GM10248 (cell line): ENCODE measurements around the gene FBXW12.
"Not testable (repeated sequence)": the region's sequence is repeated elsewhere in the genome, so short reads cannot be mapped to it uniquely, and the experiment has no call there.

Experiments used
- CTCF ChIA-PET: fragments of 300-600 bp; sonication (Branson Sonifier 250); formaldehyde crosslinking; extraction: SDS; loops from one replicate; lab custom pipeline; 2021; ENCODE audit warnings: antibody characterized with exemption; lab: Yijun Ruan, JAX
- POLR2A ChIA-PET: fragments of 350-650 bp; sonication (Branson Sonifier 250); formaldehyde crosslinking; extraction: SDS; loops from one replicate; lab custom pipeline; 2020; ENCODE audit warnings: antibody characterized with exemption; lab: Yijun Ruan, JAX
- DNase-seq: peaks from one replicate; pipeline ENCODE4 v3.0.0; 2012; ENCODE audit errors: extremely low spot score
- TF ChIP-seq, protein P1 (sequence below): IDR thresholded peaks from 2 replicates; pipeline ENCODE4 v1.5.1; 2012; ENCODE audit warnings: mild to moderate bottlenecking, low read depth; ENCODE audit errors: extremely low read depth, missing control alignments, control extremely low read depth

Gene FBXW12, protein sequence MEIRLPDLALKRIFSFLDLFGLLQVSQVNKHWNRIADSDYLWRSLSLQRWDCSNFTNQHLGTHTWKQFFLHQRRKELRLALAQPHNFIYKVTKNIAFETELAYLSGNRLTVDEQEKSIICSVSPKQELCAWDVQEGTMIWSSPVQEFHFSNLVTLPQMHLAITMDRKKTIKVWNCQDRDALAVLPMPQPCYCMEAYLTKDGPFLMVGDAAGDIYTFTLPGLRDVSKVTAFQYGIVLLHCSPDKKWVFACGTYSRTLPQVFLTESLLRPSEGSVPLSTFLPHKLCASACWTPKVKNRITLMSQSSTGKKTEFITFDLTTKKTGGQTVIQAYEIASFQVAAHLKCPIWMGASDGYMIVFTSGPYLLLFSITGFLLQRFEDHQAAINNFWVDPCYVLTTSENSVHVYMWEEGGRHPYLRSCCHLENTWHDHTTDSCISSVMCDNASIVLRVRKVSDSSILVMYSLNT

DNA sequence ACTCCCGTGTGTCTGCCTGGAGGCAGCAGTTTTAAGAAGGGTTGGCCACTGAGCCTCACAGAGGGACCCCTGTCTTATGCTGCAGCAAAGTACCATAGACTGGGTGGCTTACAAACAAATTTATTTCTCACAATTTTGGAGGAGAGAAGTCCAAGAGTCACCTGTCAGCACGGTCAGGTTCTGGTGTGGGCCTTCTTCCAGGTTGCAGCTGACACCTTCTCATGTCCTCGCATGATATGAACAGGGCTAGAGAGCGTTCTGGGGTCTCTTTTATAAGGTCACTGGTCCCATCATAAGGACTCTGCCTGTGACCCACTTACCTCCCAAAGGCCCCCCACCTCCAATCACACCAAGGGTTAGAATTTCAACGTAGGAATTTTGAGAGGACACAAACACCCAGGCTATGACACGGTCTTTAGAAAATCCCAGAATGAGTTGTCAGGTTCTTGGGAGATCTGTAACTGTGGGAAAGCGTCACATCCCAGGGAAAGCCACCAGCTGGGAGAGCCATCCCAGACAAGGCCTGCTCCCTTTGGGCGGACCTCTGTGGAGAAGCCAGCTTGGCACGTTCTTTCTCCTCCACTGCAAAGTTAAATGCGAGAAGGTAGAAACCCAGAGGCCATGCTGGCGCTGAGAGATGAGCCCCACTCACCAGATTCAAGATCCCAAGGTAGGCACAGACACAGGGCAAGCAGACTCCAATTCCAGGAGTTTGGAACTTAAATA lies at the start of gene FBXW12:
Gene FBXW12 (plus strand): TSS at position 569 of the 726 bp plus-strand sequence. CDS start 549 bp downstream, outside the sequence.
- ChIA-PET CTCF (interaction anchor here (1.3 to 1.5 kb wide), 2 partner anchors 28 to 64 kb away, joined by 5 read pairs; no protein-coding TSS in a partner anchor), POLR2A (no interaction called here)
- TF ChIP-seq, protein P1, sequence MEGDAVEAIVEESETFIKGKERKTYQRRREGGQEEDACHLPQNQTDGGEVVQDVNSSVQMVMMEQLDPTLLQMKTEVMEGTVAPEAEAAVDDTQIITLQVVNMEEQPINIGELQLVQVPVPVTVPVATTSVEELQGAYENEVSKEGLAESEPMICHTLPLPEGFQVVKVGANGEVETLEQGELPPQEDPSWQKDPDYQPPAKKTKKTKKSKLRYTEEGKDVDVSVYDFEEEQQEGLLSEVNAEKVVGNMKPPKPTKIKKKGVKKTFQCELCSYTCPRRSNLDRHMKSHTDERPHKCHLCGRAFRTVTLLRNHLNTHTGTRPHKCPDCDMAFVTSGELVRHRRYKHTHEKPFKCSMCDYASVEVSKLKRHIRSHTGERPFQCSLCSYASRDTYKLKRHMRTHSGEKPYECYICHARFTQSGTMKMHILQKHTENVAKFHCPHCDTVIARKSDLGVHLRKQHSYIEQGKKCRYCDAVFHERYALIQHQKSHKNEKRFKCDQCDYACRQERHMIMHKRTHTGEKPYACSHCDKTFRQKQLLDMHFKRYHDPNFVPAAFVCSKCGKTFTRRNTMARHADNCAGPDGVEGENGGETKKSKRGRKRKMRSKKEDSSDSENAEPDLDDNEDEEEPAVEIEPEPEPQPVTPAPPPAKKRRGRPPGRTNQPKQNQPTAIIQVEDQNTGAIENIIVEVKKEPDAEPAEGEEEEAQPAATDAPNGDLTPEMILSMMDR: no peak
- no peak for DNase-seq

DNA sequence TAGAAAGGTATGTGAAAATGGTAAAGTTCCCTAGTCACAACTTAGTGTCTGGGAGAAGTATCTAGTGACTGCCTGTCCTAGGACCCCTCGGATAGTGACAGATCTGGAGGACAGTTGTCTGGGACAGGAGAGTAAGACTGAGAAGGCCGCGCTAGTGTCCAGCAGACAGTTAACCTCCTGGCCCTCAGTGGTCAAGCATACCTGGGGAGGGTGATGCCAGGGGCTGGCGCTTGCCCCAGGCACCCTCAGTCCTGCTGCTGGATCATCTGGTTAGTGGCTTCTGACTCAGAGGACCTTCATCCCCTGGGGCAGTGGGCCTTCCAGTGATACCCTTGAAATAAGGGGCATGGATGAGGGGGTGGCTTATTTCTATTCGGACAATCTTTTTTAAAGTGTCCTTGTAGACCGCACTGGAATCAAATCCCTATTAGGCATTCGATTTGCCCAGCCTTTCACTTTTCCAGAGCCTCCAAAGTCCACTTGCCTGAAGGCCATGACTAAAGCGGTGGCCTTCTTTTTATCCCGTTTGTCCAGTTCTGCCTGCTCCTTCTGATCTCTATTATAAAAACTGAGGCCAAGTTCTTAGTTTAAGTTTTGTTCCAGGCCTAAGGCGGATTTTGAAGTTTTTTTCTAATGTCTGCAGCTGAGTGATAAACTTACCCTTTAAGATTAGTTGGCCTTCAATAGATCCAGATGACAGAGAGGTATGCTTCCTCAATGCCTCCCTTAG lies 40.1 kb upstream of the FBXW12 start:
- DNase-seq, CTCF ChIA-PET, POLR2A ChIA-PET: not testable (repeated sequence)

DNA sequence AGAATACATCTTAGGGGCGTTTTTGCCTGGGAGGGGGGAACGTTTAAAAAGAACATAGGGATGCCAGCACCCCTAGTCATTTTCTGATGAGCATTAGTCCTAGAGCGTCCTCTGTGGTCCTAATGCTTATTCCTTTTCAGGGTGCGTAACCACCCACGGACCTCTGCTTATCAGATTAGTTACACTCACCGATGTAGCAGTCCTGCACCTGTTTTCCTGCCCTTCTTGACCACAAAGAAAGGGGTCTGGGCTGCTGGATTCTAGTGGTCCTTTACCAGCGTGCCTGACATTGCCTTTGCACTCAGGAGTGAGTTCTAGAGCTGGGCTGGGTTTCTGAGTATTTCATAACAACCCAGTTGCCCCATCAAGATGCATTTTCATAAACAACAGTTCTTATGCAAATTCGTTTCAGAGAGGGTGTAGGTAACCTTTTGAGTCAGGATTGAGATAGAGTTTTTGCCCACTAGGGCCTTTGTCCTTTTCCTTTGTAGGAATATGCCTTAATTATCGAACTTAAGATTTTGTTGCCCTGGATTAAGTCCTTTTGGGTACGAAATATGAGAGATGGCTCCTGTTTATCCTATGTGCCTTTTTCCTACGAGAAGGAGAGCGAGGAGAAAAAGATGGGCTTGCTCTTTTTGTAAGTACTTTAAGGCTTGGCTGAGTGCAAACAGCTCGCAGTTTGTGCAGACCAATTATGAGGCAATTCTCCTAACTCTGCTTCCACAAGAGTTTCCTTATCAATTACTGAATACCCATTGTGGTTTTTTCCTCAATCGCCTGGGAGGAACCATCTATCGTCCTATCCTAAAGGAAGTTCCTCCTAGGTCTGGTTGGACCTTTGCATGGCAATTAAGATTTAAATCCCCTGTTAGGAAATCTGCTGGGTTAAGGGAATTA lies 38.4 kb upstream of the FBXW12 start, which contains the start of gene SPINK8:
Gene SPINK8 (minus strand): TSS at position 316 of the 900 bp plus-strand sequence. CDS start 5,320 bp downstream, outside the sequence.
- CTCF ChIA-PET: interaction anchor here (1.0 kb wide), 1 partner anchor 11 kb away, joined by 3 read pairs; no protein-coding TSS in a partner anchor
- DNase-seq, POLR2A ChIA-PET: not testable (repeated sequence)

DNA sequence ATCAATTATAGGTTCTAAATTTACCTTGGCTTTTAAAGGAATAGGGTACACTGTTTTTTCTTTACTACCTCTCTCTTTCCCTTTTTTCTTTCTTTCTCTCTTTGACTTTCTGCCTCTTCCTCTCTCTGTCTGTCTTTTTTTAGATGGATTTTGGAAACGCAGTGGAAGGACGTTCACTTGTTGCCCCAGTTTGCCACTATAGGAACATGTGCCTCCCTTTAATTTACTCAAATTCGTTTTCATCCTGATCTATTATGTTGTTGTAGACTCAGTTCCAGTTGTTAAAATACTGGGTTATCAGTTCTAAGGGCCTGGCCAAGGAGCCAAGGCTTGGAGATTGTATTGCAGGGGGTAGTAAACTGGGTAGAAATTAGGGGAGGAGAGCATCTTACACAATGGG lies 37.4 kb upstream of the FBXW12 start:
- CTCF ChIA-PET: interaction anchor here (1.4 kb wide), 1 partner anchor 10 kb away, joined by 4 read pairs; no protein-coding TSS in a partner anchor
- TF ChIP-seq, protein P1: no peak
- DNase-seq: no peak
- POLR2A ChIA-PET: no interaction called here

DNA sequence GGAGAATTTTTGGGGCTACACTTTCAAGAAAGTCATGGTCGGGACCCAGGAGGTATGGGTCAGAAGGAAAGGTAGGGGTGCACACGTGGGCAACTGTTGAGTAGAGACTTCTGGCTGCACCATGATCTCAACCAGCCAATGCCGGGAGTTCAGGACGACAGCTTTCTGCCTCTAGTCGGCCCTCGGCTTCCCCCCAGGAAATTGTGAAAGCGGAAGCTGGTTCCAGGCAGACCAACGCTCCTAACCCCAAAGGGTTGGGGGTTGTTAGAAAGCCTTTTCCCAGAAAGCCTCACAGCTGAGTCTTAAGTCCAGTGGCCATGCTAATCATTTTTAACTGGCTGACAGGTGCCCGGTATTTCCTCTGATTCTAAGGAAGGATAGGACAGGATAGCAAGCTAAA lies 36.7 kb upstream of the FBXW12 start:
- POLR2A ChIA-PET, DNase-seq: not testable (repeated sequence)
- CTCF ChIA-PET: interaction anchor here (1.0 to 1.4 kb wide), 2 partner anchors 9 to 100 kb away, joined by 3 to 4 read pairs; no protein-coding TSS in a partner anchor

DNA sequence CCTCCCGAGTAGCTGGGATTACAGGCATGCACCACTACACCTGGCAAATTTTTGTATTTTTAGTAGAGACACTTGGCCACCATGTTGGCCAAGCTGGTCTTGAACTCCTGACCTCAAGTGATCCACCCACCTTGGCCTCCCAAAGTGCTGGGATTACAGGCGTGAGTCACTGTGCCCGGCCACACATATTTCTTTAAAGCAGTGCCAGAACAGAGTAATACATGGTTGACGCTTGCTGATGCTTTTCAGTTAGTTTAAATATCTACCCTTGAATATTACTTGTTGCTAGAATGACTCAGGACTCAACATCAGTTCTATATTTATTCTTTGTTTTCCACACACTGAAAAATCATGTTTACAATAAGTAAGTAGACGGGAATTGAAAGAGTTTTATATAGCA lies 34.5 kb upstream of the FBXW12 start:
- DNase-seq, POLR2A ChIA-PET, CTCF ChIA-PET: not testable (repeated sequence)

DNA sequence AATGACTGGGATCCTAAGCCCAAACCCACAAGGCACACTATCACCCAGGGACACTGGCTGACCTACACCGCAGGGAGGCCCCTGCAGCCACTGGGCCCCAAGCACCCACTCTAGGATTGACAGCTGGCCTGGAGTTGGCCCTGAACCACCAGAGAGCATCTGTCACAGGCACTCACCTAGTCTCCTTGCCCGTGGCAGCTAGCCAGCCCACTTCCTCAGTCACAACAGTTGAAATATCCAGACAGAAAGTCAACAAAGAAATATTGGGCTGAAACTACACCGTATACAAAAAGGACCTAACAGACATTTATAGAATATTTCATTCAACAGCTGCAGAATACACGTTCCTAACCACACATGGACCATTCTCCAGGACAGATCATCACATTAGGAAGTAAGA lies 33.4 kb upstream of the FBXW12 start:
- ChIA-PET CTCF (interaction anchor here (0.8 to 1.9 kb wide), 5 partner anchors 9 to 98 kb away, joined by 3 to 8 read pairs (median 3); no protein-coding TSS in a partner anchor), POLR2A (no interaction called here)
- TF ChIP-seq, protein P1: no peak
- no peak for DNase-seq

DNA sequence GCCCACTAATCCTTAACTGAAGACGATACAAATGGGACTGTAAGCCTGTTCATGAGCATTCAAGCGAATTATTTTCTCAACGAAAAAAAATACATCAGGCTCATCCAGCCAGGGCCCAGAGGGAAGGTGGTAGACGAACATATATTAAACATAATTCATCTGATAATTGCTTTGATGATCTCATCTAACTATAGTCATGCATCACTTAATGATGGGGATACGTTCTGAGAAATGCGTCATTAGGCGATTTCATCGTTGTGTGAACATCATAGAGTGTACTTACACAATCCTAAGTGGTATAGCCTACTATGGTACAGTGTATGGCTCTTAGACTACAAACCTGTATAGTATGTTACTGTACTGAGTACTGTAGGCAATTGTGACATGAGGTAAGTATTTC lies 28.6 kb upstream of the FBXW12 start:
- POLR2A ChIA-PET: no interaction called here
- TF ChIP-seq, protein P1: no peak
- DNase-seq: no peak
- CTCF ChIA-PET: interaction anchor here (0.9 to 1.6 kb wide), 3 partner anchors 21 to 93 kb away, joined by 4 read pairs; no protein-coding TSS in a partner anchor
